Endothelial cell of umbilical vein (primary cell): ENCODE measurements around the gene UFSP2. TPM values are rescaled to one million over a fixed set of nuclear protein-coding genes. Genes with fewer than 3 reads are reported as not detected.
A peak's percentile ranks its signal among the peaks of the same experiment; 100 is the strongest.

Source experiments
- BruUV-seq: library from RNA; stranded (reverse); fragments of 400-500 nt; replicated peaks from 2 replicates; lab custom pipeline; 2021; lab: Mats Ljungman, UMichigan
- CTCF ChIA-PET: fragments of 300-600, 350-600 bp; sonication (Branson Sonifier 250); formaldehyde crosslinking; loops from one replicate; lab custom pipeline; 2021; ENCODE audit warnings: antibody characterized with exemption, inconsistent platforms; lab: Charles Lee
- POLR2A ChIA-PET: fragments of 300-600, 350-600 bp; sonication (Branson Sonifier 250); formaldehyde crosslinking; loops from one replicate; lab custom pipeline; 2021; ENCODE audit warnings: antibody characterized with exemption, inconsistent platforms; lab: Charles Lee
- DNase-seq: peaks from one replicate; pipeline ENCODE4 v3.0.0-alpha.2; 2011; ENCODE audit warnings: low read depth, low spot score
- FAIRE-seq: peaks from 2 replicates; lab custom pipeline; 2011; peaks lifted over from hg19 to GRCh38; lab: Jason Lieb, UNC
- H2AFZ ChIP-seq: 2 replicates; pipeline ENCODE4 v1.6.0; 2012; ENCODE audit warnings: low read depth, low read length, control low read depth, inconsistent platforms
- H3K27ac ChIP-seq: 2 replicates; pipeline ENCODE4 v1.5.1; 2011; ENCODE audit warnings: low read depth, mild to moderate bottlenecking, control low read depth, low read length, moderate library complexity; ENCODE audit not compliant: insufficient read depth
- H3K27me3 ChIP-seq, 2 experiments: 2 replicates each; pipeline versions ENCODE4 v1.6.0 to v1.6.1; 2011; ENCODE audit warnings: low read length in 2 of 2, mixed read lengths in 1 of 2; ENCODE audit not compliant: control insufficient read depth in 2 of 2, insufficient read depth in 2 of 2
- H3K36me3 ChIP-seq, 2 experiments: 2 replicates in 1 of 2; 3 replicates in 1 of 2; pipeline ENCODE4 v1.5.1; 2011; ENCODE audit warnings: low read length in 2 of 2, mild to moderate bottlenecking in 1 of 2, moderate library complexity in 1 of 2; ENCODE audit not compliant: control insufficient read depth in 2 of 2, insufficient read depth in 2 of 2; ENCODE audit errors: extremely low read depth in 1 of 2
- H3K4me1 ChIP-seq: 3 replicates; pipeline ENCODE4 v1.5.1; 2011; ENCODE audit warnings: mild to moderate bottlenecking, low read length; ENCODE audit not compliant: control insufficient read depth, insufficient read depth; ENCODE audit errors: extremely low read depth
- H3K4me2 ChIP-seq: 2 replicates; pipeline ENCODE4 v1.6.1; 2011; ENCODE audit warnings: low read length, control low read depth, mixed read lengths; ENCODE audit not compliant: insufficient read depth
- H3K4me3 ChIP-seq, 3 experiments: fragments of 200-600 bp in 1 of 3; sonication (generic), shearing (Covaris generic) in 1 of 3; replicated peaks in 1 of 3; 2 replicates each; pipeline ENCODE4 v1.5.1; 2011 to 2016; ENCODE audit warnings: control low read depth in 3 of 3, low read length in 3 of 3, mild to moderate bottlenecking in 2 of 3, inconsistent platforms in 1 of 3, low read depth in 1 of 3, moderate library complexity in 1 of 3; ENCODE audit not compliant: insufficient read depth in 1 of 3
- H3K79me2 ChIP-seq: 2 replicates; pipeline ENCODE4 v1.6.0; 2012; ENCODE audit warnings: low read length, inconsistent platforms; ENCODE audit not compliant: control insufficient read depth, insufficient read depth
- H3K9ac ChIP-seq: replicated peaks from 2 replicates; pipeline ENCODE3; 2011; ENCODE audit warnings: low read length, control low read depth; ENCODE audit not compliant: insufficient read depth; ENCODE audit errors: extremely low read depth
- H3K9me1 ChIP-seq: replicated peaks from 3 replicates; pipeline ENCODE4 v1.6.0; 2011; ENCODE audit warnings: mild to moderate bottlenecking, low read length; ENCODE audit not compliant: control insufficient read depth, insufficient read depth; ENCODE audit errors: extremely low read depth
- H3K9me3 ChIP-seq: replicated peaks from 2 replicates; pipeline ENCODE4 v1.5.1; 2012; ENCODE audit warnings: low read length, inconsistent platforms; ENCODE audit not compliant: control insufficient read depth, insufficient read depth
- H4K20me1 ChIP-seq: replicated peaks from 2 replicates; pipeline ENCODE3; 2011; ENCODE audit warnings: mild to moderate bottlenecking, low read length; ENCODE audit not compliant: control insufficient read depth, insufficient read depth; ENCODE audit errors: extremely low read depth
- FOS ChIP-seq: IDR thresholded peaks from 2 replicates; pipeline ENCODE4 v1.6.1; 2011; ENCODE audit warnings: mild to moderate bottlenecking, low read length, moderate library complexity, borderline replicate concordance; ENCODE audit not compliant: insufficient read depth
- JUN ChIP-seq: IDR thresholded peaks from 2 replicates; pipeline ENCODE4 v1.6.1; 2011; ENCODE audit warnings: borderline replicate concordance, low read depth; ENCODE audit not compliant: insufficient read length, insufficient read depth
- MAX ChIP-seq: IDR thresholded peaks from 2 replicates; pipeline ENCODE4 v1.6.1; 2011; ENCODE audit not compliant: insufficient read depth, insufficient read length
- POLR2A ChIP-seq: IDR thresholded peaks from 2 replicates; pipeline ENCODE4 v1.6.1; 2012; ENCODE audit warnings: low read depth, mild to moderate bottlenecking, control low read depth, low read length
- POLR2AphosphoS5 ChIP-seq: IDR thresholded peaks from 2 replicates; pipeline ENCODE4 v1.6.1; 2012; ENCODE audit warnings: low read depth, mild to moderate bottlenecking, control low read depth, low read length, moderate library complexity; ENCODE audit not compliant: insufficient read depth
- dilution Hi-C: fragments of 300-500 bp; cut with MboI; formaldehyde crosslinking; loops from one replicate; pipeline ENCODE4 v1.15.0; 2019; ENCODE audit warnings: low sequenced_read_pairs; ENCODE audit not compliant: extremely low pct_ligation_motif_present
- intact Hi-C: fragments of 100-400 bp; cut with micrococcal nuclease; formaldehyde crosslinking; loops from one replicate; pipeline ENCODE4 v1.10.0; 2022
- polyA plus RNA-seq, 4 experiments: library from polyadenylated mRNA; depleted of rRNA in 3 of 4; stranded (reverse) in 3 of 4; unstranded in 1 of 4; fragments of >200 nt; gene quantifications; 2 replicates each; pipeline versions ENCODE4 v1.2.1 to v1.2.3, GENCODE V29; 2011 to 2012; ENCODE audit warnings: missing spikeins in 1 of 4
- total RNA-seq: library from RNA; stranded (reverse); gene quantifications from 2 replicates; pipeline ENCODE4 v1.2.3, GENCODE V29; 2021
- TF ChIP-seq, protein P1 (sequence below), 2 donors: IDR thresholded peaks; 1 replicate in 1 of 2; 2 replicates in 1 of 2; pipeline ENCODE4 v1.5.1; 2011; ENCODE audit warnings: low read length in 2 of 2, mild to moderate bottlenecking in 2 of 2, moderate library complexity in 2 of 2, control low read depth in 1 of 2, inconsistent platforms in 1 of 2, low read depth in 1 of 2; ENCODE audit not compliant: insufficient read depth in 1 of 2; ENCODE audit errors: extremely low read depth in 1 of 2

The UFSP2 gene
- total and polyA plus RNA-seq, 2 donors (not counting 3 experiments of a cell fraction or from before 2014, with no cell fraction given) = 25.2 to 26.7 TPM

- H3K36me3 ChIP-seq = peaks cover 0 to 5% of the 10 kb centered on the region in 2 experiments
- H3K9ac ChIP-seq = peak overlapping the region; percentile 82
- FAIRE-seq = no peak
- DNase-seq = peak; percentile 62
- H3K4me1 ChIP-seq = peaks cover 31% of the 10 kb centered on the region
- peak overlapping the region; percentile 37 for H2AFZ ChIP-seq
- CTCF ChIA-PET = interaction anchor here (0.8 to 1.7 kb wide), 3 partner anchors 15 to 239 kb away, joined by 3 to 5 read pairs (median 5); no protein-coding TSS in a partner anchor
- H3K27ac ChIP-seq = peak overlapping the region; percentile 100
- dilution Hi-C loops (no loop called here), intact Hi-C loops (loop anchor here (1.0 kb wide), 4 partner anchors 14 to 149 kb away; partner anchors contain the start of gene ANKRD37)
- POLR2A ChIA-PET = no interaction called here
- H3K79me2 ChIP-seq = no peaks in the 10 kb centered on the region
- H4K20me1 ChIP-seq = no peaks in the 10 kb centered on the region
- no peaks in the 10 kb centered on the region for H3K27me3 ChIP-seq
- no peak overlapping the region for H3K4me3 ChIP-seq
- H3K4me2 ChIP-seq = peak overlapping the region; percentile 80
- H3K9me1 ChIP-seq = no peaks in the 10 kb centered on the region
- no peaks in the 10 kb centered on the region for H3K9me3 ChIP-seq
- TF ChIP-seq, protein P1, sequence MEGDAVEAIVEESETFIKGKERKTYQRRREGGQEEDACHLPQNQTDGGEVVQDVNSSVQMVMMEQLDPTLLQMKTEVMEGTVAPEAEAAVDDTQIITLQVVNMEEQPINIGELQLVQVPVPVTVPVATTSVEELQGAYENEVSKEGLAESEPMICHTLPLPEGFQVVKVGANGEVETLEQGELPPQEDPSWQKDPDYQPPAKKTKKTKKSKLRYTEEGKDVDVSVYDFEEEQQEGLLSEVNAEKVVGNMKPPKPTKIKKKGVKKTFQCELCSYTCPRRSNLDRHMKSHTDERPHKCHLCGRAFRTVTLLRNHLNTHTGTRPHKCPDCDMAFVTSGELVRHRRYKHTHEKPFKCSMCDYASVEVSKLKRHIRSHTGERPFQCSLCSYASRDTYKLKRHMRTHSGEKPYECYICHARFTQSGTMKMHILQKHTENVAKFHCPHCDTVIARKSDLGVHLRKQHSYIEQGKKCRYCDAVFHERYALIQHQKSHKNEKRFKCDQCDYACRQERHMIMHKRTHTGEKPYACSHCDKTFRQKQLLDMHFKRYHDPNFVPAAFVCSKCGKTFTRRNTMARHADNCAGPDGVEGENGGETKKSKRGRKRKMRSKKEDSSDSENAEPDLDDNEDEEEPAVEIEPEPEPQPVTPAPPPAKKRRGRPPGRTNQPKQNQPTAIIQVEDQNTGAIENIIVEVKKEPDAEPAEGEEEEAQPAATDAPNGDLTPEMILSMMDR (IDR thresholded peaks at IDR 0.05; ENCODE audit: extremely low read depth in 1 of 2, insufficient read depth in 1 of 2, low read depth in 1 of 2, low read length in 2 of 2) = no peak
- TF ChIP-seq FOS = no peak
- TF ChIP-seq POLR2AphosphoS5 = no peak
- TF ChIP-seq JUN = no peak
- no peak for TF ChIP-seq MAX
- TF ChIP-seq POLR2A = no peak
- BruUV-seq = TSS peak; percentile 76
Observed at GRCh38 chr4:185358959-185359358, 66.8 kb downstream of the UFSP2 start.
